ENCODE data around the gene ITPKB. TPM values are rescaled to one million over a fixed set of nuclear protein-coding genes. Genes with fewer than 3 reads are reported as not detected.

ITPKB gene
- total RNA-seq, 1 experiment from 2014 or later, result 4.4 TPM

GRCh38 chr1:226684026-226684425 lies 55.1 kb downstream of the ITPKB start:
- TF ChIP-seq CTCF (IDR thresholded peaks at IDR 0.05; ENCODE audit: insufficient read depth in 1 of 2, low read depth in 1 of 2, low read length in 1 of 2, severe bottlenecking in 1 of 2, unreplicated experiment in 1 of 2), result no peak
- Mint-ChIP-seq H3K27ac (ENCODE audit: unreplicated experiment) (no peak overlapping the region), H3K9me3 (ENCODE audit: unreplicated experiment) (no peaks in the 10 kb centered on the region), H3K4me3 (ENCODE audit: unreplicated experiment) (no peak overlapping the region), H3K36me3 (ENCODE audit: insufficient read depth, unreplicated experiment) (peaks cover 9% of the 10 kb centered on the region), H3K4me1 (ENCODE audit: low read depth, unreplicated experiment) (peaks cover 26% of the 10 kb centered on the region), H3K27me3 (ENCODE audit: insufficient read depth, unreplicated experiment) (no peaks in the 10 kb centered on the region)
- ChIA-PET POLR2A (no interaction called here), CTCF (no interaction called here)
- Histone ChIP-seq H3K4me1 (peaks cover 18% of the 10 kb centered on the region), H3K4me3 (ENCODE audit: low read depth, low read length) (no peak overlapping the region), H3K36me3 (ENCODE audit: control insufficient read depth, insufficient read depth, low read length) (no peaks in the 10 kb centered on the region), H3K27me3 (replicated peaks; ENCODE audit: control insufficient read depth, insufficient read depth, low read length) (no peaks in the 10 kb centered on the region; the same call in 1 of the 2 replicates), H3K9me3 (no peaks in the 10 kb centered on the region)
- no TSS peak for BruUV-seq (replicated peaks)
- intact Hi-C loops (cut with micrococcal nuclease; ENCODE audit: unreplicated experiment), result no loop called here
- no peak for DNase-seq

GRCh38 chr1:226682871-226683814 lies 55.9 kb downstream of the ITPKB start:
- ChIA-PET POLR2A (interaction anchor here (1.5 kb wide), 1 partner anchor 29 kb away, joined by 5 read pairs; no protein-coding TSS in a partner anchor), CTCF (interaction anchor here (0.6 kb wide), 1 partner anchor 67 kb away, joined by 3 read pairs; no protein-coding TSS in a partner anchor)
- Histone ChIP-seq H3K36me3 (ENCODE audit: control insufficient read depth, insufficient read depth, low read length) (no peaks in the 10 kb centered on the region), H3K27me3 (replicated peaks; ENCODE audit: control insufficient read depth, insufficient read depth, low read length) (no peaks in the 10 kb centered on the region), H3K4me1 (peaks cover 21% of the 10 kb centered on the region), H3K4me3 (ENCODE audit: low read depth, low read length) (no peak overlapping the region), H3K9me3 (no peaks in the 10 kb centered on the region)
- TF ChIP-seq CTCF (IDR thresholded peaks at IDR 0.05; ENCODE audit: insufficient read depth in 1 of 2, low read depth in 1 of 2, low read length in 1 of 2, severe bottlenecking in 1 of 2, unreplicated experiment in 1 of 2), result no peak
- Mint-ChIP-seq H3K27ac (ENCODE audit: unreplicated experiment) (no peak overlapping the region), H3K27me3 (ENCODE audit: insufficient read depth, unreplicated experiment) (no peaks in the 10 kb centered on the region), H3K36me3 (ENCODE audit: insufficient read depth, unreplicated experiment) (peaks cover 9% of the 10 kb centered on the region), H3K9me3 (ENCODE audit: unreplicated experiment) (no peaks in the 10 kb centered on the region), H3K4me3 (ENCODE audit: unreplicated experiment) (no peak overlapping the region), H3K4me1 (ENCODE audit: low read depth, unreplicated experiment) (peaks cover 26% of the 10 kb centered on the region)
- no peak for DNase-seq
- intact Hi-C loops (cut with micrococcal nuclease; ENCODE audit: unreplicated experiment), result no loop called here
- no TSS peak for BruUV-seq (replicated peaks)

GRCh38 chr1:226681652-226682493 lies 57.2 kb downstream of the ITPKB start:
- intact Hi-C loops (cut with micrococcal nuclease; ENCODE audit: unreplicated experiment), result loop anchor here (2.0 kb wide), 2 partner anchors 21 to 47 kb away; no protein-coding TSS in a partner anchor
- Histone ChIP-seq H3K4me1 (peaks cover 21% of the 10 kb centered on the region), H3K36me3 (ENCODE audit: control insufficient read depth, insufficient read depth, low read length) (no peaks in the 10 kb centered on the region), H3K27me3 (replicated peaks; ENCODE audit: control insufficient read depth, insufficient read depth, low read length) (no peaks in the 10 kb centered on the region), H3K9me3 (no peaks in the 10 kb centered on the region), H3K4me3 (ENCODE audit: low read depth, low read length) (no peak overlapping the region)
- no peak overlapping the region for H3K4me3 Mint-ChIP-seq (ENCODE audit: unreplicated experiment)
- no peak for DNase-seq
- H3K36me3 Mint-ChIP-seq (ENCODE audit: insufficient read depth, unreplicated experiment), result peaks cover 9% of the 10 kb centered on the region
- ChIA-PET POLR2A (interaction anchor here (1.5 kb wide), 1 partner anchor 28 kb away, joined by 5 read pairs; no protein-coding TSS in a partner anchor), CTCF (interaction anchor here (0.6 kb wide), 1 partner anchor 66 kb away, joined by 3 read pairs; no protein-coding TSS in a partner anchor)
- no peak overlapping the region for H3K27ac Mint-ChIP-seq (ENCODE audit: unreplicated experiment)
- H3K9me3 Mint-ChIP-seq (ENCODE audit: unreplicated experiment), result no peaks in the 10 kb centered on the region
- H3K27me3 Mint-ChIP-seq (ENCODE audit: insufficient read depth, unreplicated experiment), result no peaks in the 10 kb centered on the region
- BruUV-seq (replicated peaks), result no TSS peak
- peaks cover 26% of the 10 kb centered on the region for H3K4me1 Mint-ChIP-seq (ENCODE audit: low read depth, unreplicated experiment)
- TF ChIP-seq CTCF (IDR thresholded peaks at IDR 0.05; ENCODE audit: insufficient read depth in 1 of 2, low read depth in 1 of 2, low read length in 1 of 2, severe bottlenecking in 1 of 2, unreplicated experiment in 1 of 2), result no peak
